HepG2 (cell line): ENCODE results near the gene RRP8. TPM values are rescaled to one million over a fixed set of nuclear protein-coding genes. Genes with fewer than 3 reads are reported as not detected.

ENCODE experiments used
- ATAC-seq: fragments of 200-7000 bp; cut with Tn5 transposase; 3 replicates; pipeline ENCODE4 v1.9.1; 2020; ENCODE audit warnings: mild to moderate bottlenecking, moderate library complexity
- BruUV-seq: library from RNA; stranded (reverse); fragments of 400-500 nt; replicated peaks from 2 replicates; lab custom pipeline; 2021; lab: Mats Ljungman, UMichigan
- CTCF ChIA-PET: fragments of 300-600 bp; formaldehyde crosslinking; extraction: SDS; loops from one replicate; lab custom pipeline; 2021; ENCODE audit warnings: low total read pairs, inconsistent platforms, low intra/inter-chr PET ratio; lab: Yijun Ruan, JAX
- POLR2A ChIA-PET: fragments of 350-600 bp; sonication (Branson Sonifier 250); formaldehyde crosslinking; loops from one replicate; lab custom pipeline; 2020; ENCODE audit warnings: antibody characterized with exemption, inconsistent platforms; lab: Yijun Ruan, JAX
- DNase-seq: peaks from one replicate; pipeline ENCODE4 v3.0.0-alpha.2; 2015; ENCODE audit warnings: low spot score
- FAIRE-seq: peaks from 3 replicates; lab custom pipeline; 2011; peaks lifted over from hg19 to GRCh38; lab: Jason Lieb, UNC
- H2AFZ ChIP-seq: one replicate; pipeline ENCODE4 v1.6.1; 2011; ENCODE audit warnings: low read length, inconsistent platforms
- H3K27ac ChIP-seq: fragments of 300-600 bp; 3 replicates; pipeline ENCODE4 v1.8.0; 2011; ENCODE audit warnings: mixed run types, mild to moderate bottlenecking, mixed read lengths, low read length, inconsistent platforms; ENCODE audit not compliant: insufficient read depth; ENCODE audit errors: extremely low read length
- H3K27me3 ChIP-seq, 2 experiments: fragments of 200-600 bp in 1 of 2; 2 replicates in 1 of 2; 3 replicates in 1 of 2; pipeline versions ENCODE4 v1.6.0 to v1.8.0; 2011; ENCODE audit warnings: low read length in 2 of 2, mild to moderate bottlenecking in 2 of 2, moderate library complexity in 2 of 2, inconsistent platforms in 1 of 2; ENCODE audit not compliant: insufficient read depth in 2 of 2, control insufficient read depth in 1 of 2
- H3K36me3 ChIP-seq, 2 experiments: fragments of 200-600 bp in 1 of 2; replicated peaks in 1 of 2; 2 replicates in 1 of 2; 3 replicates in 1 of 2; pipeline versions ENCODE4 v1.5.1 to v1.8.0; 2011; ENCODE audit warnings: low read length in 2 of 2, inconsistent platforms in 1 of 2; ENCODE audit not compliant: insufficient read depth in 2 of 2, control insufficient read depth in 1 of 2
- H3K4me1 ChIP-seq: 2 replicates; pipeline ENCODE4 v1.5.1; 2012; ENCODE audit warnings: low read length, inconsistent platforms; ENCODE audit not compliant: insufficient read depth
- H3K4me2 ChIP-seq: 2 replicates; pipeline ENCODE4 v1.6.0; 2011; ENCODE audit warnings: low read depth, low read length, inconsistent platforms
- H3K4me3 ChIP-seq, 3 experiments: fragments of 200-600 bp in 1 of 3; sonication (generic), shearing (Covaris generic) in 1 of 3; replicated peaks in 1 of 3; 2 replicates each; pipeline ENCODE4 v1.5.1; 2011 to 2016; ENCODE audit warnings: low read length in 3 of 3, inconsistent platforms in 2 of 3, low read depth in 2 of 3, mild to moderate bottlenecking in 2 of 3, control low read depth in 1 of 3, mixed read lengths in 1 of 3; ENCODE audit not compliant: insufficient read depth in 1 of 3
- H3K79me2 ChIP-seq: one replicate; pipeline ENCODE4 v1.6.1; 2011; ENCODE audit warnings: low read length, inconsistent platforms; ENCODE audit not compliant: insufficient read depth
- H3K9ac ChIP-seq: 2 replicates; pipeline ENCODE4 v1.6.0; 2011; ENCODE audit warnings: mild to moderate bottlenecking, low read depth, low read length, inconsistent platforms; ENCODE audit not compliant: insufficient read depth
- H3K9me3 ChIP-seq: 2 replicates; pipeline ENCODE4 v1.5.1; 2012; ENCODE audit warnings: mild to moderate bottlenecking, low read length
- H4K20me1 ChIP-seq: 2 replicates; pipeline ENCODE4 v1.6.0; 2011; ENCODE audit warnings: inconsistent platforms, mild to moderate bottlenecking, low read length, moderate library complexity; ENCODE audit not compliant: insufficient read depth
- MZF1 ChIP-seq: sonication (generic); formaldehyde crosslinking; IDR thresholded peaks from 2 replicates; pipeline ENCODE4 v1.8.1; 2023; ENCODE audit warnings: mild to moderate bottlenecking, missing genetic modification reagents, borderline replicate concordance
- PHB2 ChIP-seq: fragments of 450-650 bp; IDR thresholded peaks from 2 replicates; pipeline ENCODE4 v1.6.1; 2018; ENCODE audit not compliant: partially characterized antibody
- RORA ChIP-seq: sonication (generic); formaldehyde crosslinking; IDR thresholded peaks from 2 replicates; pipeline ENCODE4 v1.5.0; 2020; ENCODE audit warnings: mild to moderate bottlenecking, missing genetic modification reagents, moderate library complexity
- TCF7 ChIP-seq: sonication (generic); IDR thresholded peaks from 2 replicates; pipeline ENCODE4 v1.6.1; 2016; ENCODE audit warnings: antibody characterized with exemption, low read depth
- TOE1 ChIP-seq: sonication (generic); formaldehyde crosslinking; IDR thresholded peaks from 2 replicates; pipeline ENCODE4 v1.4.0; 2020; ENCODE audit warnings: mild to moderate bottlenecking, missing genetic modification reagents
- XBP1 ChIP-seq: sonication (generic); formaldehyde crosslinking; IDR thresholded peaks from 2 replicates; pipeline ENCODE4 v1.5.0; 2020; ENCODE audit warnings: missing genetic modification reagents
- ZNF235 ChIP-seq: sonication (generic); formaldehyde crosslinking; IDR thresholded peaks from 2 replicates; pipeline ENCODE4 v1.8.1; 2023; ENCODE audit warnings: mild to moderate bottlenecking, missing genetic modification reagents, borderline replicate concordance
- ZNF792 ChIP-seq: IDR thresholded peaks from 2 replicates; pipeline ENCODE4 v1.6.1; 2016
- WGBS: methylation state at CpG from one replicate; pipeline ENCODE4 v1.1.6; 2017; ENCODE audit warnings: low lambda C conversion rate; 5-methylcytosine and 5-hydroxymethylcytosine counted together
- in situ Hi-C: cut with HindIII; loops from 2 replicates; pipeline ENCODE4 v1.10.0; 2017; ENCODE audit warnings: low pct_unique_long_range_greater_than_20kb; ENCODE audit not compliant: extremely low pct_ligation_motif_present
- intact Hi-C: fragments of 100-400 bp; cut with micrococcal nuclease; formaldehyde crosslinking; loops from one replicate; pipeline ENCODE4 v1.10.0; 2022; ENCODE audit not compliant: unreplicated experiment
- polyA plus RNA-seq, 8 experiments: library from polyadenylated mRNA; depleted of rRNA in 3 of 8; stranded (reverse) in 7 of 8; unstranded in 1 of 8; fragments of >200 nt; fragmentation: Illumina TruSeq in 4 of 8; extraction: Trizol in 4 of 8; gene quantifications; 2 replicates each; pipeline versions ENCODE4 v1.2.1 to v1.2.3, GENCODE V29; 2011 to 2016; ENCODE audit warnings: low read depth in 4 of 8, missing spikeins in 1 of 8, mixed read lengths in 1 of 8; ENCODE audit not compliant: insufficient read depth in 1 of 8
- total RNA-seq, 5 experiments: library from RNA; depleted of rRNA; stranded (reverse); fragments of >200 nt; fragmentation: Illumina TruSeq; extraction: Trizol; gene quantifications; 2 replicates each; pipeline ENCODE4 v1.2.3, GENCODE V29; 2016; ENCODE audit warnings: low read depth in 1 of 5
- TF ChIP-seq, protein P1 (sequence below): IDR thresholded peaks from 2 replicates; pipeline ENCODE4 v1.6.1; 2016; ENCODE audit warnings: missing genetic modification reagents, missing compliant biosample characterization
- TF ChIP-seq, protein P2 (sequence below): sonication (generic); formaldehyde crosslinking; IDR thresholded peaks from 2 replicates; pipeline ENCODE4 v1.9.0; 2021; ENCODE audit warnings: missing genetic modification reagents, borderline replicate concordance
- TF ChIP-seq, protein P3 (sequence below): sonication (generic); formaldehyde crosslinking; IDR thresholded peaks from 2 replicates; pipeline ENCODE4 v1.4.0; 2020; ENCODE audit warnings: missing genetic modification reagents
- TF ChIP-seq, protein P4 (sequence below): IDR thresholded peaks from 2 replicates; pipeline ENCODE4 v1.6.1; 2016; ENCODE audit warnings: low read depth, missing genetic modification reagents, missing compliant biosample characterization

Gene RRP8
- total and polyA plus RNA-seq, 2 of the 13 experiments (the other 11 are each of a cell fraction or from before 2014, with no cell fraction given): 7.2 to 21.6 TPM

DNA sequence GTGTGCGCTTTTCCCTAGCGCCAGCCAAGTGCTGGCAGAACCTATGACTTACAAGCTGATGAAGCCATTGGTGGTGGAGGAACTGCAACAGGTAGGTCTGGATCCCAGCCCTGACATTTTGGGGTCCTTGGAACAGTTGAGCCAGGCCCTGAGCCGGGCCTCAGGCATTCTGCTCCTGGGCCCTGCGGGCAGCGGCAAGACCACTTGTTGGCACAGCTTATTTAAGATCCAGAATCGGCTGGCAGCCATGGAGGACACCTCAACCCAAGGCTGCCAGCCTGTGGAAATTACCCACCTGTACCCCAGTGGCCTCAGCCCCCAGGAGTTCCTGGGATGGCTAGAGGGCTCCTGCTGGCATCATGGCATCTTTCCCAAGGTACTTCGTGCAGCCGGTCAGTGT lies 56.7 kb downstream of the RRP8 start:
- no peaks in the 10 kb centered on the region for H3K27me3 ChIP-seq
- H3K4me1 ChIP-seq: no peaks in the 10 kb centered on the region
- DNase-seq: no peak
- no peak for FAIRE-seq
- POLR2A ChIA-PET: no interaction called here
- intact Hi-C loops: no loop called here
- in situ Hi-C loops: loop anchor here (5.0 kb wide), 1 partner anchor 136 kb away; the partner anchor contains the start of gene MRPL17
- H3K9ac ChIP-seq: no peak overlapping the region
- no peak overlapping the region for H2AFZ ChIP-seq
- H3K9me3 ChIP-seq: no peaks in the 10 kb centered on the region
- H3K4me3 ChIP-seq: no peak overlapping the region
- H4K20me1 ChIP-seq: no peaks in the 10 kb centered on the region
- H3K36me3 ChIP-seq: peaks cover 0 to 1% of the 10 kb centered on the region in 2 experiments; a peak in 2 of 5 replicates
- CTCF ChIA-PET: no interaction called here
- 95% methylated on average over 8 of the region's 8 CpGs for WGBS
- no peak overlapping the region for H3K27ac ChIP-seq
- ATAC-seq: no peak
- no TSS peak for BruUV-seq
- H3K79me2 ChIP-seq: no peaks in the 10 kb centered on the region
- no peak overlapping the region for H3K4me2 ChIP-seq
- TF ChIP-seq XBP1 (CRISPR knock-in tag) (no peak), ZNF235 (CRISPR knock-in tag) (no peak), TCF7 (no peak), ZNF792 (no peak), PHB2 (no peak), MZF1 (CRISPR knock-in tag) (no peak), TOE1 (CRISPR knock-in tag) (no peak), RORA (CRISPR knock-in tag) (no peak)
- TF ChIP-seq, protein P1, sequence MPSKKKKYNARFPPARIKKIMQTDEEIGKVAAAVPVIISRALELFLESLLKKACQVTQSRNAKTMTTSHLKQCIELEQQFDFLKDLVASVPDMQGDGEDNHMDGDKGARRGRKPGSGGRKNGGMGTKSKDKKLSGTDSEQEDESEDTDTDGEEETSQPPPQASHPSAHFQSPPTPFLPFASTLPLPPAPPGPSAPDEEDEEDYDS: no peak
- TF ChIP-seq, protein P2, sequence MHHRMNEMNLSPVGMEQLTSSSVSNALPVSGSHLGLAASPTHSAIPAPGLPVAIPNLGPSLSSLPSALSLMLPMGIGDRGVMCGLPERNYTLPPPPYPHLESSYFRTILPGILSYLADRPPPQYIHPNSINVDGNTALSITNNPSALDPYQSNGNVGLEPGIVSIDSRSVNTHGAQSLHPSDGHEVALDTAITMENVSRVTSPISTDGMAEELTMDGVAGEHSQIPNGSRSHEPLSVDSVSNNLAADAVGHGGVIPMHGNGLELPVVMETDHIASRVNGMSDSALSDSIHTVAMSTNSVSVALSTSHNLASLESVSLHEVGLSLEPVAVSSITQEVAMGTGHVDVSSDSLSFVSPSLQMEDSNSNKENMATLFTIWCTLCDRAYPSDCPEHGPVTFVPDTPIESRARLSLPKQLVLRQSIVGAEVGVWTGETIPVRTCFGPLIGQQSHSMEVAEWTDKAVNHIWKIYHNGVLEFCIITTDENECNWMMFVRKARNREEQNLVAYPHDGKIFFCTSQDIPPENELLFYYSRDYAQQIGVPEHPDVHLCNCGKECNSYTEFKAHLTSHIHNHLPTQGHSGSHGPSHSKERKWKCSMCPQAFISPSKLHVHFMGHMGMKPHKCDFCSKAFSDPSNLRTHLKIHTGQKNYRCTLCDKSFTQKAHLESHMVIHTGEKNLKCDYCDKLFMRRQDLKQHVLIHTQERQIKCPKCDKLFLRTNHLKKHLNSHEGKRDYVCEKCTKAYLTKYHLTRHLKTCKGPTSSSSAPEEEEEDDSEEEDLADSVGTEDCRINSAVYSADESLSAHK (CRISPR knock-in tag): no peak
- TF ChIP-seq, protein P3, sequence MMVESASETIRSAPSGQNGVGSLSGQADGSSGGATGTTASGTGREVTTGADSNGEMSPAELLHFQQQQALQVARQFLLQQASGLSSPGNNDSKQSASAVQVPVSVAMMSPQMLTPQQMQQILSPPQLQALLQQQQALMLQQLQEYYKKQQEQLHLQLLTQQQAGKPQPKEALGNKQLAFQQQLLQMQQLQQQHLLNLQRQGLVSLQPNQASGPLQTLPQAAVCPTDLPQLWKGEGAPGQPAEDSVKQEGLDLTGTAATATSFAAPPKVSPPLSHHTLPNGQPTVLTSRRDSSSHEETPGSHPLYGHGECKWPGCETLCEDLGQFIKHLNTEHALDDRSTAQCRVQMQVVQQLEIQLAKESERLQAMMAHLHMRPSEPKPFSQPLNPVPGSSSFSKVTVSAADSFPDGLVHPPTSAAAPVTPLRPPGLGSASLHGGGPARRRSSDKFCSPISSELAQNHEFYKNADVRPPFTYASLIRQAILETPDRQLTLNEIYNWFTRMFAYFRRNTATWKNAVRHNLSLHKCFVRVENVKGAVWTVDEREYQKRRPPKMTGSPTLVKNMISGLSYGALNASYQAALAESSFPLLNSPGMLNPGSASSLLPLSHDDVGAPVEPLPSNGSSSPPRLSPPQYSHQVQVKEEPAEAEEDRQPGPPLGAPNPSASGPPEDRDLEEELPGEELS (CRISPR knock-in tag): no peak
- TF ChIP-seq, protein P4, sequence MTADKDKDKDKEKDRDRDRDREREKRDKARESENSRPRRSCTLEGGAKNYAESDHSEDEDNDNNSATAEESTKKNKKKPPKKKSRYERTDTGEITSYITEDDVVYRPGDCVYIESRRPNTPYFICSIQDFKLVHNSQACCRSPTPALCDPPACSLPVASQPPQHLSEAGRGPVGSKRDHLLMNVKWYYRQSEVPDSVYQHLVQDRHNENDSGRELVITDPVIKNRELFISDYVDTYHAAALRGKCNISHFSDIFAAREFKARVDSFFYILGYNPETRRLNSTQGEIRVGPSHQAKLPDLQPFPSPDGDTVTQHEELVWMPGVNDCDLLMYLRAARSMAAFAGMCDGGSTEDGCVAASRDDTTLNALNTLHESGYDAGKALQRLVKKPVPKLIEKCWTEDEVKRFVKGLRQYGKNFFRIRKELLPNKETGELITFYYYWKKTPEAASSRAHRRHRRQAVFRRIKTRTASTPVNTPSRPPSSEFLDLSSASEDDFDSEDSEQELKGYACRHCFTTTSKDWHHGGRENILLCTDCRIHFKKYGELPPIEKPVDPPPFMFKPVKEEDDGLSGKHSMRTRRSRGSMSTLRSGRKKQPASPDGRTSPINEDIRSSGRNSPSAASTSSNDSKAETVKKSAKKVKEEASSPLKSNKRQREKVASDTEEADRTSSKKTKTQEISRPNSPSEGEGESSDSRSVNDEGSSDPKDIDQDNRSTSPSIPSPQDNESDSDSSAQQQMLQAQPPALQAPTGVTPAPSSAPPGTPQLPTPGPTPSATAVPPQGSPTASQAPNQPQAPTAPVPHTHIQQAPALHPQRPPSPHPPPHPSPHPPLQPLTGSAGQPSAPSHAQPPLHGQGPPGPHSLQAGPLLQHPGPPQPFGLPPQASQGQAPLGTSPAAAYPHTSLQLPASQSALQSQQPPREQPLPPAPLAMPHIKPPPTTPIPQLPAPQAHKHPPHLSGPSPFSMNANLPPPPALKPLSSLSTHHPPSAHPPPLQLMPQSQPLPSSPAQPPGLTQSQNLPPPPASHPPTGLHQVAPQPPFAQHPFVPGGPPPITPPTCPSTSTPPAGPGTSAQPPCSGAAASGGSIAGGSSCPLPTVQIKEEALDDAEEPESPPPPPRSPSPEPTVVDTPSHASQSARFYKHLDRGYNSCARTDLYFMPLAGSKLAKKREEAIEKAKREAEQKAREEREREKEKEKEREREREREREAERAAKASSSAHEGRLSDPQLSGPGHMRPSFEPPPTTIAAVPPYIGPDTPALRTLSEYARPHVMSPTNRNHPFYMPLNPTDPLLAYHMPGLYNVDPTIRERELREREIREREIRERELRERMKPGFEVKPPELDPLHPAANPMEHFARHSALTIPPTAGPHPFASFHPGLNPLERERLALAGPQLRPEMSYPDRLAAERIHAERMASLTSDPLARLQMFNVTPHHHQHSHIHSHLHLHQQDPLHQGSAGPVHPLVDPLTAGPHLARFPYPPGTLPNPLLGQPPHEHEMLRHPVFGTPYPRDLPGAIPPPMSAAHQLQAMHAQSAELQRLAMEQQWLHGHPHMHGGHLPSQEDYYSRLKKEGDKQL (CRISPR knock-in tag): no peak
